Breast epithelium (tissue), 3 donors: ENCODE measurements around the gene FAM181A.

Source experiments
- POLR2AphosphoS5 ChIP-seq, 3 donors: sonication (generic); formaldehyde crosslinking; IDR thresholded peaks; one replicate each; pipeline ENCODE4 v1.6.1; 2017; ENCODE audit warnings: antibody characterized with exemption in 3 of 3
- TF ChIP-seq, protein P1 (sequence below), 3 donors: fragments of 450-650 bp; IDR thresholded peaks; one replicate each; pipeline ENCODE4 v1.5.1; 2016 to 2017; ENCODE audit warnings: antibody characterized with exemption in 3 of 3, mild to moderate bottlenecking in 3 of 3, moderate library complexity in 3 of 3

DNA sequence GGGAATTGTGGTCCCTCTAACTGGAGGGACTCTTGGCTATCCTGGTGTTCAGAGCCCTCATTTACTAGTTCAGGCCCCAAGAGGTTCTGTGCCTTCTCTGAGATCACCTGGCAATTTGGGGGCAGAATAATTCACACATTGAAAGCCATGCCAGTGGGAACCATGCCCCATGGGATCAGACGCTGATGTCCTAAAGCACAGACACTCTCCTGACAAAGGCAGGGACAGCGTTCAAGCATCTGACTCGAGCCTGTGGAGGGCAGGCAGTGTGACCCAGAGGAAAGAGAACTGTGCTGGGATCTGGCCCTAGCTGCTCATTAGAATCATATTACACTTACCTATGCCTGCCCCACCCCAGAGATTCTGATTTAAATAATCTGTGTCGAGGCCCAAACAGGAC, 51.6 kb downstream of the FAM181A start:
- TF ChIP-seq POLR2AphosphoS5 (IDR thresholded peaks at IDR 0.05), result no peak
- TF ChIP-seq, protein P1, sequence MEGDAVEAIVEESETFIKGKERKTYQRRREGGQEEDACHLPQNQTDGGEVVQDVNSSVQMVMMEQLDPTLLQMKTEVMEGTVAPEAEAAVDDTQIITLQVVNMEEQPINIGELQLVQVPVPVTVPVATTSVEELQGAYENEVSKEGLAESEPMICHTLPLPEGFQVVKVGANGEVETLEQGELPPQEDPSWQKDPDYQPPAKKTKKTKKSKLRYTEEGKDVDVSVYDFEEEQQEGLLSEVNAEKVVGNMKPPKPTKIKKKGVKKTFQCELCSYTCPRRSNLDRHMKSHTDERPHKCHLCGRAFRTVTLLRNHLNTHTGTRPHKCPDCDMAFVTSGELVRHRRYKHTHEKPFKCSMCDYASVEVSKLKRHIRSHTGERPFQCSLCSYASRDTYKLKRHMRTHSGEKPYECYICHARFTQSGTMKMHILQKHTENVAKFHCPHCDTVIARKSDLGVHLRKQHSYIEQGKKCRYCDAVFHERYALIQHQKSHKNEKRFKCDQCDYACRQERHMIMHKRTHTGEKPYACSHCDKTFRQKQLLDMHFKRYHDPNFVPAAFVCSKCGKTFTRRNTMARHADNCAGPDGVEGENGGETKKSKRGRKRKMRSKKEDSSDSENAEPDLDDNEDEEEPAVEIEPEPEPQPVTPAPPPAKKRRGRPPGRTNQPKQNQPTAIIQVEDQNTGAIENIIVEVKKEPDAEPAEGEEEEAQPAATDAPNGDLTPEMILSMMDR (IDR thresholded peaks at IDR 0.05), result no peak
